HG03521 (cell line): ENCODE results near the gene IVL.

Experiments
- ATAC-seq: cut with Tn5 transposase; IDR thresholded peaks from one replicate; pipeline ENCODE4 v1.9.1; 2021; ENCODE audit warnings: mild to moderate bottlenecking, moderate library complexity; ENCODE audit not compliant: unreplicated experiment

IVL gene, protein sequence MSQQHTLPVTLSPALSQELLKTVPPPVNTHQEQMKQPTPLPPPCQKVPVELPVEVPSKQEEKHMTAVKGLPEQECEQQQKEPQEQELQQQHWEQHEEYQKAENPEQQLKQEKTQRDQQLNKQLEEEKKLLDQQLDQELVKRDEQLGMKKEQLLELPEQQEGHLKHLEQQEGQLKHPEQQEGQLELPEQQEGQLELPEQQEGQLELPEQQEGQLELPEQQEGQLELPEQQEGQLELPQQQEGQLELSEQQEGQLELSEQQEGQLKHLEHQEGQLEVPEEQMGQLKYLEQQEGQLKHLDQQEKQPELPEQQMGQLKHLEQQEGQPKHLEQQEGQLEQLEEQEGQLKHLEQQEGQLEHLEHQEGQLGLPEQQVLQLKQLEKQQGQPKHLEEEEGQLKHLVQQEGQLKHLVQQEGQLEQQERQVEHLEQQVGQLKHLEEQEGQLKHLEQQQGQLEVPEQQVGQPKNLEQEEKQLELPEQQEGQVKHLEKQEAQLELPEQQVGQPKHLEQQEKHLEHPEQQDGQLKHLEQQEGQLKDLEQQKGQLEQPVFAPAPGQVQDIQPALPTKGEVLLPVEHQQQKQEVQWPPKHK

DNA sequence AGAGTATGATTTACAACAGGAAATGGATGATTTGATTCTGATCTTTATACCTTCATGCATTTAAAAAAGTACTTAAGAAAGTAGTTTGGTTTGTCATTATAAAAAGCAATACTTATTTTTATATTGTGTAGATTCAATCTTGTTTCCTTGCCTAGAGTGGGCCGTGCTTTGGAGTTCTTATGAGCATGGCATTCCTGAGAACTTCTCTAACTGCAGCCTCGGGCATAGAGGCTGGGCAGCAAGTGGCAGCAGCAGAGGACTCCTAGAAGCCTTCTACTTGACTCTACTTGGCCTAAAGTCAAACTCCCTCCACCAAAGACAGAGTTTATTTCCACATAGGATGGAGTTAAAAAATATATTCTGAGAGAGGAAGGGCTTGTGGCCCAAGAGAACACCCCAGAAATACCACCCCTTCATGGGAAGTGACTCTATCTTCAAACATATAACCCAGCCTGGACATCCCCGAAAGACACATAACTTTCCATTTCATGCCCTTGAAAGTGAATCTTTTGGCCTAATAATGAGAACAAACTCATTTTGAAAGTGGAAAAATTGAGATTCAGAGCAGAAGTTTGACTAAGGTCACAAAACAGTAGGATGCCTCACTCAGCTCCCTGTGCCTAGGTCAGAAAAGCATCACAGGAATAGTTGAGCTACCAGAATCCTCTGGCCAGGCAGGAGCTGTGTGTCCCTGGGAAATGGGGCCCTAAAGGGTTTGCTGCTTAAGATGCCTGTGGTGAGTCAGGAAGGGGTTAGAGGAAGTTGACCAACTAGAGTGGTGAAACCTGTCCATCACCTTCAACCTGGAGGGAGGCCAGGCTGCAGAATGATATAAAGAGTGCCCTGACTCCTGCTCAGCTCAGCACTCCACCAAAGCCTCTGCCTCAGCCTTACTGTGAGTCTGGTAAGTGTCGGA, at the start of gene IVL:
Gene IVL, plus strand, starts transcription at position 861 of the 916 bp plus-strand sequence. CDS start 1,252 bp downstream, outside the sequence.
- ATAC-seq = no peak

- no peak for ATAC-seq
These were observed 48.6 kb upstream of the IVL start, which contains the start of gene LCE7A for GRCh38 chr1:152859696-152860095. TSS of gene LCE7A (plus strand) at chr1:152859996. CDS start at chr1:152860698, 702 bp downstream.

GRCh38 chr1:152860129-152860528, 48.2 kb upstream of the IVL start:
- ATAC-seq = no peak

DNA sequence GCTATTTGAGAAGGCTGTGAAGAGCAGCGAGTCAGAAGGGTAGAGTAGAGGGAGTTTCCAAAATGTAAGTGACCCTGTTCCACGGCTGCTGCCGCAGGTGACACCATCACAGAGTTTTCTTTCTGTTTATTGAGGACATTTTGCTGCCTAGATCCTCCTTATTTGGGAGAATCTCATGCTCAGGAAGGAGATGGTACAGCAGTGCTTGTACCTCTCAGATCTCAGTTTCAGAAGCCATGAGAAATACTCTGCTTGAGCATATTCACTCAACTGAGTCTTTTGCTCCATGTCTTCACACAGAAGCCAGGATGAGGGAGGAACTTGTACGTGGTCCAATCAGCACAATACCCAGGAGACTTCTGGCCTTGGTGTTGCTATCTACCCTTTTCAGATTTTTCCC, 47.0 kb upstream of the IVL start:
- ATAC-seq = no peak

DNA sequence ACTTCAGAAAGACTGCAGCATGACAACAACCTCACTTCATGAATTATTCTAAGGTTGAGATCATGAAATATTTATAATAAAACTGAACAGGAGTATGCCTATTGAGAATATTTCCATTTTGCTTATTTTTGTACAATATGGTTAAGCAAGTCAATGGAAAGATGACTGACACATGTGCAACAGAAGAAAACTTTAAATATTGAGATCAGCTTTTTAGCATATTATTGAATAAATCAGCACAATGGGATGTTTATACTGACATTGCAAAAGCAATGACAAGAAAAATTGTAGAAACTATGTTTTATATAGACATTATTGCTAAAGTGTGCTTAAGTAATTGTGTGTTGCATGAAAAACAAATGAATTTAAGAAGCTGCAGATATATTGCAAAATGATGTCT, 43.9 kb upstream of the IVL start:
- ATAC-seq = no peak

GRCh38 chr1:152866321-152866720, 42.0 kb upstream of the IVL start:
- ATAC-seq = no peak

- ATAC-seq = peak; percentile 54
These were observed 38.4 kb upstream of the IVL start for GRCh38 chr1:152869808-152870419.

DNA sequence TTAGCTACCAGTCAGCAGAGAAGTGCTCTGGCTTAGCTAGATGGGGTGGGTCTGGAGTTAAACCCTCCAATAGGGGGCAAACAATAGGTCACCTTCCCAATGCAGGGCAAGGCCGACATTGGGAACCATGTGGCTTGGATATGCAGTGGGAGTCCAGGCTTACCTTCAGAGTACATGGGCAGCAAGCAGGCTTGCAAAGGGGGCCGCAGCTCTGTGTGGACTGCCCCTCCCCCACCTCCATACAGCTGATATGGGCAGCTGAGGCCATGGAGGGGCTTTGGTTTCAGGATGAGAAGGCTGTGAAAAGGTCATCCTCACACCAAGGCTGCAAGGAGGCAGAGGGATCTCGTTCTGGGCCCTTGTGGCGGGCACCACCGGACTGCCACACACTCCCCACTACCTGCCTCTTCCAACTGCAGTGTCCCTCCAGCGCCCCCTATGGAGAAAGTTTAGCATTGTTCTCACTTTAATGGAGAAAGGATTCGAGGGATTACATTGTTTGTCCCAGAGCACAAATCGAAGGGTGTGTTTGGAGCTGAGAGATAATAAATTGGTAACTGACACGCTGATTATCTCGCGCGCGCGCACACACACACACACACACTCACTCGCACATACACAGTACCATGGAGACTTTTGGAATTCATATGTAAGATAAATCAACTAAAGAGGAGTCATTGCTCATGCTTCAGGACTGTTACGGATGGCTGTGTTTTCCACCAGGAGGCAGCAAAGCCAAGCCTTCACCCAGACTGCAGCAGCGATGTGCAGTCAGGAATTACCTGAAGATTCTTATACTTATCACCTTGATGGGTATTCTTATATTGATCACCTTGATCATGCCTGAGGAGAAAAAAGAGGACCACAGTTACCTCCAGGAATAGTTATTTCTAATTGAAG, 37.3 kb upstream of the IVL start:
- ATAC-seq = no peak

- ATAC-seq = no peak
These were observed 36.6 kb upstream of the IVL start for GRCh38 chr1:152871731-152872126.

DNA sequence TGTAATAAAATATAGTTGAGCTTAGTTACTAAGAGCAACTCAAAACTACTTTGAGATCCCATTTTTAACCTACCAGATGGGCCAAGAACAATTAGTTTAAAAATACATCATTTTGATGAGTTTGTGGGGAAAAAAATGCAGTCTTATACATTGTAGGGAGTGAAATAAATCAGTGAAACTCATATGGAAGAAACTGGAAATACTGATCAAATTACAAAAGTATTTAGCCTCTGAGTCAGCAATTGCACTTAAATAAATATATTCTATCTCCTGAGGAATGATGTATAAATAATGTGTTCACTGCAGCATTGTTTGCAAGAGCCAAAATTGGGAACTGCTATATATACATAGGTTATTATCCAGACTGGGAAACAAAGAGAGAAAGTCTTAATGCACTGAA, 34.9 kb upstream of the IVL start:
- no peak for ATAC-seq

DNA sequence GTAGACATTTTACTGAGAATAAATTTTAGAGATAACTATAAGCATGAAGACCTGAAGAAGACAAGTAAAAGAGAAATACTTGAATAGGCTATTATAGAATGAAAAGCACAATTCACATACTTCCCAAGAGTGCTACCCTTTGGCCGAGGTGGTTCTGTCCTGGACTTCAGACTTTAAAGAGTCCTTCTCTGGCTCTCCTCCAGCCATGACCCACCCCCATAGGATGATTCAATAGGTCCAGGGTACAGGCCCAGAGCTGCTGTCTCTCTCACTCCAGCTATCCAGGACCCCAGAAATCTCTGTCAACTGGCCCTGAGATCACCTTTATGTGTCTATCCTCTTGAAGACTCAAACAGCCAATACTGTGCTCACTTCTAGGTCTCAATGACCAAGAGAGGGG, 31.5 kb upstream of the IVL start:
- no peak for ATAC-seq

DNA sequence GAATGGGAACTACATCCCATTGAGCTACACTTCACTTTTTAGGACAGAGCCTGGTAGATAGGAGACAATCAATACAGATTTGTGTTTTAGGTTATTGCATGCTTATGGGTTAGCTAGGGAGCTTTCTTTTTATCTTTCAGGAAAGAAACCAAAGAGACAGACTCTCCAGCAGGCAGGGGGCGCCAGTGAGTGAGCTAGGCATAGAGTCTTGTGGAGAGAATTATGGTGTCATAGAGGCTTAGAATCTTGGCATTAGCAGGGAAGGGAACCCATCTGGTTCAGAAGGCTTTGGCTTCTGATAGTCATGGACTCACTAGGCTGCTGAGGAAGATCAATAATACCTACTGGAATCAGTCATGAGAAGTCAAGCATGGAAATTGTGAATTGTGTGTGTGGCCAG, 30.3 kb upstream of the IVL start, which contains the start of gene SMCP:
Gene SMCP, plus strand, starts transcription at position 281 of the 400 bp plus-strand sequence. CDS start 6,101 bp downstream, outside the sequence.
- ATAC-seq = no peak

DNA sequence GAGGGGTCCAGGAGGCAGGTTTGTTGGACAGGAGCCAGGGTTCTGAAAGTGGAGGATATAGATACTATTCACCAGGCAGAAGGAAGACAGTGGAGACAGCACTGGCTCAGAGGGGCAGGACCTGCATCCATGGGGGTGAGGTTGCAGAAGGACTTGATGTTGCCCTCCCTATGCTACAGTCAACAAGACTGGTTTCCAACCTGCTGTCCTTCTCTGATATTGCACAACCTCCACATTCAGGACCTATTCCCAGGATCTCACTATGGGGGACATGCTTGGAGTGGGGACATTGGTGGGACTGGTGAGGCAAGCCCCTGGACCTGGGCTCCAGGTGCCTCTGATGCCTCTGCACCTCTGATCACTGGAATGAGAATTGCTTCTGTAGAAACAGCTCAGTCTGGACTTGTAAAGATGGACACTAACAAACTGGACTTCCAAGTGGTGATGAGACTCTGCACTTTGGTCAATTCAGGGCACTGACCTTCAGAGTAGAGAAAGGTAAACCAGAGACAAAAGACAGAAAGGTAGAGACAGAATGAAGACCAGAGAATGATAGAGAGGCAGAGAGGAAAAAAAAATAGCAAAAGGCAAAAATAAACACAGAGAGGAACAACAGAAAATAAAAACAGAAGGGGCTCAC, 28.7 kb upstream of the IVL start:
- no peak for ATAC-seq

GRCh38 chr1:152880316-152880715, 28.0 kb upstream of the IVL start:
- ATAC-seq = no peak

DNA sequence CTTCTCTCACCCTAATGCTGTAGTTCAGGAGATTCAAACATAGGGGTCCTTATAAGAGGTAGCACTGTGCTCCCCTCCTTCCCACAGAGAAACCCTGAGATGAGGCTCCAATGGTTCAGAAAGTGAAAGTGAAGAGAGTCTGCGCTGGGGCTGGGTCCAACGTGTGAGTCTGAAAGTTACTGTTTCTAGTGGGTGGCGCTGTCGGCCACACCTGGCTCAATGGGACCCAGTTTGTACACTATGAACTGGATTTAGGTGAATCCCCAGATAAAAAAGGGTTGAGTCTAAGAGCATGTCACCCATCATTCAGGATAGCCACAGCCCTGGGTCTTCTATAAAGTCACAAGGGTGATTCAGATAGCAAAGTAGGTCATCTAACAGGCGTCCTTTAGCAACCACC, 27.4 kb upstream of the IVL start:
- no peak for ATAC-seq

- ATAC-seq = no peak
These were observed 24.3 kb upstream of the IVL start for GRCh38 chr1:152884085-152884484.

DNA sequence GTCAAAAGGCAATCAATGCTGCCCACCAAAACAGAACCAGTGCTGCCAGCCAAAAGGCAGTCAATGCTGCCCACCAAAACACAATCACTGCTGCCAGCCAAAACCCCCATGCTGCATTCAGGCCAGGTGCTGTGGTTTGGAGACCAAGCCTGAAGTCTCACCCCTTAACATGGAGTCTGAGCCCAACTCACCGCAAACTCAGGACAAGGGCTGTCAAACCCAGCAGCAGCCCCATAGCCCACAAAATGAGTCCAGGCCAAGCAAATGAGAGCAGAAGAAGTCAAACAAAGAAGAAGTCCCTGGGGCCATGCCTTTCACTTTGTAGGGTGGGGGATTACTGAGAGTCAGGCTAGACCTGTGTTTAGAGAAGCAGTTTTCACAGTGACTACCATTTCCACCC, 23.8 kb upstream of the IVL start:
- no peak for ATAC-seq

GRCh38 chr1:152884966-152885624, 23.3 kb upstream of the IVL start:
- ATAC-seq = no peak

GRCh38 chr1:152886085-152886484, 22.3 kb upstream of the IVL start:
- ATAC-seq = no peak
